Esophagus muscularis mucosa (tissue), 4 donors: ENCODE data around the gene TPTE2. TPM values are rescaled to one million over a fixed set of nuclear protein-coding genes. Genes with fewer than 3 reads are reported as not detected.
"Not testable (repeated sequence)": the region's sequence is repeated elsewhere in the genome, so short reads cannot be mapped to it uniquely, and the experiment has no call there.

ENCODE experiments used
- DNase-seq: peaks from one replicate; pipeline ENCODE4 v3.0.0-alpha.2; 2017; ENCODE audit errors: extremely low spot score
- H3K27ac ChIP-seq, 4 donors: fragments of 200-600 bp; sonication (generic); replicated peaks in 1 of 4; 1 replicate in 3 of 4; 2 replicates in 1 of 4; pipeline ENCODE4 v1.5.1; 2016 to 2019; ENCODE audit warnings: mild to moderate bottlenecking in 1 of 4
- H3K27me3 ChIP-seq, 4 donors: fragments of 200-600 bp; sonication (generic); one replicate each; pipeline versions ENCODE4 v1.5.1 to v1.6.0; 2016 to 2019
- H3K36me3 ChIP-seq, 4 donors: fragments of 200-600 bp; sonication (generic); one replicate each; pipeline ENCODE4 v1.5.1; 2016 to 2019
- H3K4me1 ChIP-seq, 4 donors: fragments of 200-600 bp; sonication (generic); one replicate each; pipeline ENCODE4 v1.5.1; 2016 to 2019
- H3K4me3 ChIP-seq, 4 donors: fragments of 200-600 bp; sonication (generic); 1 replicate in 2 of 4; 2 replicates in 2 of 4; pipeline ENCODE4 v1.5.1; 2016 to 2019; ENCODE audit warnings: mild to moderate bottlenecking in 4 of 4, moderate library complexity in 1 of 4
- H3K9me3 ChIP-seq, 4 donors: fragments of 200-600 bp; sonication (generic); 1 replicate in 3 of 4; 2 replicates in 1 of 4; pipeline ENCODE4 v1.5.1; 2016 to 2019
- EP300 ChIP-seq: sonication (generic); formaldehyde crosslinking; IDR thresholded peaks from one replicate; pipeline ENCODE4 v1.6.1; 2017; ENCODE audit warnings: antibody characterized with exemption
- POLR2A ChIP-seq: fragments of 450-650 bp; IDR thresholded peaks from one replicate; pipeline ENCODE4 v1.6.1; 2017; ENCODE audit warnings: antibody characterized with exemption, moderate library complexity, mild to moderate bottlenecking, low read depth
- POLR2AphosphoS5 ChIP-seq, 2 donors: sonication (generic); formaldehyde crosslinking; IDR thresholded peaks; one replicate each; pipeline ENCODE4 v1.6.1; 2017; ENCODE audit warnings: antibody characterized with exemption in 2 of 2
- WGBS: methylation state at CpG from one replicate; pipeline ENCODE4 v1.1.5; 2018; 5-methylcytosine and 5-hydroxymethylcytosine counted together
- intact Hi-C: fragments of 100-400 bp; cut with DNase I; formaldehyde crosslinking; loops from one replicate; pipeline ENCODE4 v1.15.1; 2023
- total RNA-seq, 4 donors: library from RNA; depleted of rRNA; stranded (reverse); fragments of >200 nt; gene quantifications; one replicate each; pipeline versions ENCODE4 v1.1.0 to v1.2.1, GENCODE V29; 2016
- TF ChIP-seq, protein P1 (sequence below), 3 experiments: fragments of 200-600 bp in 2 of 3; fragments of 450-650 bp in 1 of 3; sonication (generic) in 2 of 3; IDR thresholded peaks; one replicate each; pipeline ENCODE4 v1.5.1; 2017 to 2019; ENCODE audit warnings: antibody characterized with exemption in 3 of 3, mild to moderate bottlenecking in 2 of 3, moderate library complexity in 1 of 3

The TPTE2 gene
- under 1 TPM in 1 of 4 donors, not detected in 3; 0.29 TPM for total RNA-seq

DNA sequence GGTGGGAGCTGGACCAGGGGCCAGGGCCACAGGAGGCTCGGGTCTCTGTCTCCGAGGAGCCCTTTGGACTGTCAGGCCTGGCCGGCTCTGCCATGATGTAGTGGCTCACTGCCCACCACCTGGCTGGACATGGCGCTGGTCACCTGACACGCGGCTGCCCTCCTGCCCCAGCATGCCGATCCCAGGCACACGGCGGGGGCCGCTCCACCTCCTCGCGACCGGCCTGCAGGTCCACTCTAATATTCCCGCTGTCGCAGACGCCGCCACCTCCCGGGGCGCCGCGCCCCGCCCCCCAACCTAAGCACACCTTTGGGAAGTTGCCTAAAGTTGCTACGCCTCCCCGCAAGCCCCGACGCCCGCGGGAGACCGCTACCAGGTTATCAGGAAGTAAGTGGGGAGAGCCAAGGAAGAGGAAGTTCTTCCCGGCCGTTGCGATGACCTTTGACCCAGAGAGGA, at the start of gene TPTE2:
Gene TPTE2, minus strand, starts transcription at position 406 of the 456 bp plus-strand sequence. CDS start 58,298 bp downstream, outside the sequence.
- DNase-seq, H3K9me3 ChIP-seq, intact Hi-C loops, H3K4me3 ChIP-seq, H3K27me3 ChIP-seq, H3K27ac ChIP-seq, H3K36me3 ChIP-seq, H3K4me1 ChIP-seq: not testable (repeated sequence)
- WGBS: 95% methylated on average over 31 of the region's 32 CpGs

DNA sequence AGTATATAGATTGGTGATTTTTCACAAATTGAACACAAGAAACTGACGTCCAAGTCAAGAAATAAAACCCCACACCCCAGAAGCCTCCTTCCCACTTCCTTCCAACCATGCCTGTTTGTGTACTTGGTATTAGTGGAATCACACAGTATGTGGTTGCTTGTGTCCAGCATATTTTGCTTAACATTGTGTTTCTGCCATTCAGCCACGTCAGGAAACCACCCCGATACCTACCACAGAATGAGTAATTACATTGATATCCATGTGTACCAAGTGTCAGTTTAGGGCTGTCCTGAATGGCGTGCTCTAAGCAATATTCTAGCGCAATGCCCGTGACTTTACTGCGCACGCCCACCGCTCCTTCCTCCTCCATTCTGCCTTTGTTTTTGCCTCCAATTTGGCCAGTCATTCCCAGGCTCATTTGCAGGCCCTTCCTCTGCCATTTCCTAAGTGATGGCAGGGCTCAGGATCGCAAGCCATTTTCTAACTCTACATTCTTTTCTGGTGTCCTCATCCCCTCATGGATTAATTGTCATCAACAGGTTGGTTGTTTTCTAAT, 46.3 kb upstream of the TPTE2 start:
- 95% methylated on average over 10 of the region's 10 CpGs for WGBS
- Histone ChIP-seq H3K9me3 (no peaks in the 10 kb centered on the region), H3K4me3 (no peak overlapping the region), H3K27me3 (peaks cover 0 to 22% (median 3%) of the 10 kb centered on the region in 4 donors), H3K4me1 (peaks cover 0 to 3% (median 2%) of the 10 kb centered on the region in 4 donors), H3K36me3 (no peaks in the 10 kb centered on the region), H3K27ac (no peak overlapping the region)
- intact Hi-C loops: no loop called here
- DNase-seq: no peak
- TF ChIP-seq POLR2AphosphoS5 (IDR thresholded peaks at IDR 0.05): no peak
- no peak for TF ChIP-seq POLR2A
- TF ChIP-seq EP300: no peak
- TF ChIP-seq, protein P1, sequence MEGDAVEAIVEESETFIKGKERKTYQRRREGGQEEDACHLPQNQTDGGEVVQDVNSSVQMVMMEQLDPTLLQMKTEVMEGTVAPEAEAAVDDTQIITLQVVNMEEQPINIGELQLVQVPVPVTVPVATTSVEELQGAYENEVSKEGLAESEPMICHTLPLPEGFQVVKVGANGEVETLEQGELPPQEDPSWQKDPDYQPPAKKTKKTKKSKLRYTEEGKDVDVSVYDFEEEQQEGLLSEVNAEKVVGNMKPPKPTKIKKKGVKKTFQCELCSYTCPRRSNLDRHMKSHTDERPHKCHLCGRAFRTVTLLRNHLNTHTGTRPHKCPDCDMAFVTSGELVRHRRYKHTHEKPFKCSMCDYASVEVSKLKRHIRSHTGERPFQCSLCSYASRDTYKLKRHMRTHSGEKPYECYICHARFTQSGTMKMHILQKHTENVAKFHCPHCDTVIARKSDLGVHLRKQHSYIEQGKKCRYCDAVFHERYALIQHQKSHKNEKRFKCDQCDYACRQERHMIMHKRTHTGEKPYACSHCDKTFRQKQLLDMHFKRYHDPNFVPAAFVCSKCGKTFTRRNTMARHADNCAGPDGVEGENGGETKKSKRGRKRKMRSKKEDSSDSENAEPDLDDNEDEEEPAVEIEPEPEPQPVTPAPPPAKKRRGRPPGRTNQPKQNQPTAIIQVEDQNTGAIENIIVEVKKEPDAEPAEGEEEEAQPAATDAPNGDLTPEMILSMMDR (IDR thresholded peaks at IDR 0.05): no peak

DNA sequence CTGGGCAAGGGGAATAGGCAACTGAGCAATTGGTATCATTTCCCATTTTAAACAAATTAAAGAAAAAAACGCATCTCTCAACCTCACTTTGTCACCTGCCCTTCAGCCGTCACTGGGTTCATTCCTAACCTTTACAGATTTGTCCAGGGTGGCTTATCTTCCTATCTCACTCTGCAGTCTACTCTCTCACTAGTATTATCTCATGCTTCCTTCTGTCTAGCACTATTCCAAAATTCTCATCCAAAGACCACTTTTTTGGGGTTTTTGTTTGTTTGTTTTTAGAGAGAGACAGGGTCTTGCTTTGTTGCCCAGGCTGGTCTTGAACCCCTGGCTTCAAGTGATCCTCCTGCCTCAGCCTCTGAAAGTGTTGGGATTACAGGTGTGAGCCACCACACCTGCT, 45.4 kb upstream of the TPTE2 start:
- intact Hi-C loops: no loop called here
- Histone ChIP-seq H3K27me3 (peaks cover 0 to 30% (median 6%) of the 10 kb centered on the region in 4 donors), H3K4me1 (peaks cover 0 to 12% (median 11%) of the 10 kb centered on the region in 4 donors), H3K9me3 (no peaks in the 10 kb centered on the region), H3K36me3 (no peaks in the 10 kb centered on the region), H3K27ac (no peak overlapping the region), H3K4me3 (no peak overlapping the region)
- no peak for DNase-seq
- 88% methylated on average over 2 of the region's 2 CpGs for WGBS
- TF ChIP-seq POLR2A (no peak), POLR2AphosphoS5 (IDR thresholded peaks at IDR 0.05) (no peak), EP300 (no peak)
- TF ChIP-seq, protein P1 (IDR thresholded peaks at IDR 0.05): no peak

DNA sequence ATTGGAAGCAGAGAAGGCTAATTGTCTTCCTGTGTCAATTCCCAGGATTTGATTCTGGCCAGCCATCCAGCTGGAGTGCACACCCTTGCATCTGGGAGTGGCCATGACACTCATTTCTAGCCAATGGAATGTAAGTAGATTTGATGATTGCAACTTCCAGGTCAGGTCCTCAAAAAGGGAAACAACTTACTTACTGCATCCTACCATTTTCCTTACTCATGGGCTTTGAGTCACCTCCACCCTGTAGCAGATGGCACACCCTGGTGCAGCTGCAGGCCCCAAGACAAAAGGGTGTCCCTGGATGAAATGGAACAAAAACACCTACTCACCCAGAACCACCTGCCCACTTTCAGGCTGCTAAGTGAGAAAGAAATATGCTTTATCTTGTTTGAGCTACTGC, 44.8 kb upstream of the TPTE2 start:
- peaks cover 0 to 36% (median 9%) of the 10 kb centered on the region in 4 donors for H3K27me3 ChIP-seq
- intact Hi-C loops: no loop called here
- TF ChIP-seq POLR2AphosphoS5 (IDR thresholded peaks at IDR 0.05): no peak
- no peak for TF ChIP-seq EP300
- no peak for TF ChIP-seq POLR2A
- TF ChIP-seq, protein P1 (IDR thresholded peaks at IDR 0.05): no peak
- H3K4me3 ChIP-seq: no peak overlapping the region
- peaks cover 0 to 17% (median 15%) of the 10 kb centered on the region in 4 donors for H3K4me1 ChIP-seq
- H3K27ac ChIP-seq: no peak overlapping the region
- H3K36me3 ChIP-seq: no peaks in the 10 kb centered on the region
- DNase-seq: no peak
- H3K9me3 ChIP-seq: no peaks in the 10 kb centered on the region

DNA sequence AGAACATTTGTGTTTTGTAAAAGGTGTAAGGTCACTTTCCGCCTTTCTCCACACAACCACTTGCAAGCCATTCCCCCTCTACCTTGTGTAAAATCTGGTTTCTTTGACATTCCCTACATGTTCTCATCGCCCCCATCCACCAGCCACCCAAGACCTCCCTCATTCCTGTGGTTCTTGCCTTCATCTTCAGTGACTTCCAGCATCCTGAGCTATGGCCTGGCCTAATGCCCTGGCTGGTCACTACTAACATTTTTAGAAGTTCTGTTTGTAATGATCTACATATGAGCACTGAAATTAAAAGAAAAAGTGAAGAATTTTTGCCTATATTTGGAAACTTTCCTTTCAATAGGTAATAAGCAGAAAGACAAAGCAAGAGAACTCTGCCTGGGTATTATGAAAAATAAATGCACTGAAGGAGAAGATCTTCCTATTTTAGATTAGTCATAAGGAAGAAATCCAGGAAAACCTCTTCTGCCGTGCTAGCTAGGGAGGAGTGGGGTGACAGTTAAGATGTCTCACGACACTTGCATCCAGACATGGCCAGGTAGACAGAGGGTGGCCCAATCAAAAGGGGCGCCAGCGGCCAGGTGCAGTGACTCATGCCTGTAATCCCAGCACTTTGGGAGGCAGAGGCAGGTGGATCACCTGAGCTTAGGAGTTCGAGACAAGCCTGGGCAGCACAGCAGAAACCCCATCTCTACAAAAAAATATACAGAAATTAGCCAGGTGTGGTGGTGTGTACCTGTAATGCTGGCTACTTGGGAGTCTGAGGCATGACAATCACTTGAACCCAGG, 44.0 kb upstream of the TPTE2 start:
- intact Hi-C loops: no loop called here
- WGBS: 96% methylated on average over 7 of the region's 7 CpGs
- TF ChIP-seq POLR2A (no peak), EP300 (no peak), POLR2AphosphoS5 (IDR thresholded peaks at IDR 0.05) (no peak)
- TF ChIP-seq, protein P1 (IDR thresholded peaks at IDR 0.05): no peak

More for the DNA sequence above, 44.0 kb upstream of the TPTE2 start:
- Histone ChIP-seq H3K27me3 (peaks cover 0 to 38% (median 9%) of the 10 kb centered on the region in 4 donors), H3K4me1 (peaks cover 0 to 17% (median 15%) of the 10 kb centered on the region in 4 donors), H3K4me3 (no peak overlapping the region), H3K36me3 (no peaks in the 10 kb centered on the region), H3K9me3 (no peaks in the 10 kb centered on the region), H3K27ac (no peak overlapping the region)
- DNase-seq: no peak
